Stimulated activated CD8-positive, alpha-beta memory T cell treated with anti-CD3 and anti-CD28 coated beads, Interleukin-15, amount 100 ng/mL, for 1 hour (primary cell): Measurements from ENCODE around the gene CDYL2.
"Not testable (repeated sequence)": the region's sequence is repeated elsewhere in the genome, so short reads cannot be mapped to it uniquely, and the experiment has no call there.

Source experiments
- DNase-seq: peaks from one replicate; pipeline ENCODE4 v3.0.0-alpha.2; 2020; ENCODE audit warnings: low read depth

CDYL2 gene

DNA sequence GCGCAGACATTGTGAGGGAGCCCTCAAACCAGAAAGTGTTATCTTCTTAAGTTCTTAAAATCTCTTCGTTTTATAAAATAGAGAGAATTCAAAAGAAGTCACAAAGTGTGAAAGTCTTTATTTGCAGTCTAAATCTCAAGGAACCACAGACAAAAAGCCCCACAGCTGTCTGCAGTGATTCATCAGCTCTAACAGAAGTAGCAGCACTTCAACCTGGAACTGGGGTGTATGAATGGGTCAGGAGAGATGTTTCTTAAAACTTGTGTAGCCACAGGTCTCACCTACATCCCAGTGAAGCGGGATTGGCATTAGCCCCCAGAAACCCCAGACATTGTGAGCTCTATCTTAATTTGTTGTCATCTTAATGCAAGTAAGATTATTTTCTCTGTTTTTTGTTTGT lies 61.1 kb downstream of the CDYL2 start:
- DNase-seq, result no peak

DNA sequence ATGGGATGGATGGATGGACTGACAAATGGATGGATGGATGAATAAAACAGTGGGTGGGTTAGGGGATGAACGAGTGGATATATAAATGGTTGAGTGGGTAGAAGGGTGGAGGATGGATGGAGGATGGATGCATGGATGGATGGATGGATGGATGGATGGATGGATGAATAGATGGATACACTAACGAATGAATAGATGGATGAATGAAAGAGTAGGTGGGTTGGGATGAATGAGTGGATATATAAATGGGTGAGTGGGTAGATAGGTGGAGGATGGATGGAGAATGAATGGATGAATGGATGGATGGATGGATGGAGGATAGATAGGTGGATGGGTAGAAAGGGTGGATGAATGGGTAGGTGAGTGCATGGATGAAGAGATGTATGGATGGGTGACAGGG lies 62.1 kb downstream of the CDYL2 start:
- no peak for DNase-seq

DNA sequence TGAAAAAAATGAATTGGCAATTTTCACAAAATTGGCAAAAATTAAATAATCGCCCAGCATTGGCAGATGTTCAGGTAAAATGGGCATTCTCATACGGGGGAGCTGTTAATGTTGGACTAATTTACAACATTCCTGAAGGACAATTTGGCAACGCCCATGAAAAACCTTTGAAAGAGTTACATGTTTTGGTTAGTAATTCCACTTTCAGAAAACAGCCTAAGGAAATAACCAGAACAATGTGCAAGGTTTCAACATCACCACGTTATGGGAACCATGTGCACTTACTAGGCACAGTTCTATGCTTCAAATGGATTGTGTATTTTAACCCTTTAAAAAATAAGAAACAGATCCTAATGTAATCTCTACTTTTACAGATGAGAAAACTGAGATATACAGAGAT lies 62.7 kb downstream of the CDYL2 start:
- no peak for DNase-seq

DNA sequence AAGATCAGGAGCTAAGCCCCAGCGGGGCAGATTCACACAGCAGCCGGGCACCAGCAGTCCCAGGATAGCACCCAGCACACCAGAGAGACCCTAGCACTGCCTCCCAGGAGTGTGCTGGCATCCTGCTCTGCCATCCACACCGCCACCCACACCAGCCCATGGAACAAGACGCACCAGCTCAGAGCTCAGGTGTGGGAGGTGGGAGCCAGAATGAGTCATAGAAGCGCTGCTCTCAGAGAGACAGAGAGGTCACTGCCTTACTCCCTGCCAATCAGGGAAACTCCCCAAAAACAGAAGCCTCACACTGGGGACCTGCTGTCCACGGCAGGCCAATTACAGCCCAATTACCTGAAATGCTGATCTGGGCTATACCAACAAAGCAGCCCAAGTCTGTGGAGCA lies 64.9 kb downstream of the CDYL2 start:
- DNase-seq, result no peak

DNA sequence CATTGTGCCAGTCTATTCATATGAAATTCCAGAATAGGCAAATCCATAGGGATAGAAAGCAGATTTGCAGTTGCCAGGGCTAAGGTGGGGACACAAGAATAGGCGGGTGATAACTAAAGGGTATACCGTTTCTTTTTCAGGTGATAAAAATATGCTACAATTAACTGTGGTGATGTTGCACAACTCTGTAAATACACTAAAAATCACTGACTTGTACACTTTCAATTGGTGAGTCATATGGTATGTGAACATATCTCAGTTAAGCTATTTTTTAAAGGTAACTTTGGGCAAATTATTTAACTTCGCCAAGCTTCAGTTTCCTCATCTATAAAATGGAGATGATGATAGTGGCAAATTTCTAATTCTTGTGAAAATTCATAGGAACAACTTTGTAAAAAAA lies 65.9 kb downstream of the CDYL2 start:
- no peak for DNase-seq

DNA sequence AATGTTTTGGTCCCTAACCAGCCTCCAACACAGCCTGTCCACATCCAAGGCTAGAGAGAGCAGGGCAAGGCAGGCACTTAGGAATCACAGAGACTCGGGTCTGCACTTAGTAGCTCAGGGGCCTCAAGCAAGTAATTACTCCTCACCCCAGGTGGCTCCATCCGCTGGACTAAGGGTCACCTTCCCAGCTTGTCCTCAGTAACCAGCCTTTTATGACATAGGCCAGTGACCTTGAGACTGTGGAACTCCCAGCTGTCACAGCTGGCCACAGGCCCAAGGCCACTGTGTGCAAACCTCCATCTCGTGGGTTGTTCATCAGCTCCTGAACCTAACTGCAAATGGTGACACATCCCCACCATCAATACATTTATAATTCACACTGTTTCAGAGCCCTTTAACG lies 68.6 kb downstream of the CDYL2 start:
- no peak for DNase-seq

DNA sequence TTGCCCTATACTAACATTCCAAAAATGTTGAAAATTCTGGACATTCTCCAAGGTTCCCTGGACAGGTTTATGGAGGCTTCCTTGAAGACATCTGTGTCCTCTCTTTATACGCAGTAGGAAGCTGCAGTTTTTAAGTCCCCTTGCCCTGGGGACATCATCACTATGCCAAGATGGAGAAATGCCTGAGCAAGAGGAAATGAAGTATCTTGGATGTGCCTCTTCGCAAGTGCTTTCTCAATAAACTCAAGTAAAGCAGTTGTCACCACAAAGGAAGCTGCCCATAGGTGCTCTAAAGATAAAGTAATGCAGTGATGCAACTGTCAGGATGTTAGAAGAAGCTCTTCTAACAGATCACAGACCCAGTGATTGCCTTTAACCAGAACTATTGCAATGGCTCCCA lies 71.0 kb downstream of the CDYL2 start:
- no peak for DNase-seq

DNA sequence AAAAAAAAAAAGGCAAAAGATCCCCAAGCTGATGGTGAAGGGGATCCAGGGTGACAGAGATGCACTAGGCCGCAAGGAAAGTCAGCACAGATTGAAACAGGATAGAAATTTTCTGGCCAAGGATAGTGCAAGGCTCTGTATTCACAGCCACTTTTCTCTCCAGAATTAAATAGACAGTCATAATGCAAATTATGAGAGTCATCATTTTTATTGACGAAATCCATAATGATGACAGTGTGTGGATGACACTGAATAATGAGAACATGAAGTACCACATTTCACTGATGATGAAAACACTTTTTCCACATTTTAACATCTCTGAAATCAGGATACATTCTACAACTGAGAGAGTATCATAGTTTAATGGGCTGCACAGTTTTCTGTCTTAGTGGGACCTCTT lies 72.5 kb downstream of the CDYL2 start:
- DNase-seq, result no peak

DNA sequence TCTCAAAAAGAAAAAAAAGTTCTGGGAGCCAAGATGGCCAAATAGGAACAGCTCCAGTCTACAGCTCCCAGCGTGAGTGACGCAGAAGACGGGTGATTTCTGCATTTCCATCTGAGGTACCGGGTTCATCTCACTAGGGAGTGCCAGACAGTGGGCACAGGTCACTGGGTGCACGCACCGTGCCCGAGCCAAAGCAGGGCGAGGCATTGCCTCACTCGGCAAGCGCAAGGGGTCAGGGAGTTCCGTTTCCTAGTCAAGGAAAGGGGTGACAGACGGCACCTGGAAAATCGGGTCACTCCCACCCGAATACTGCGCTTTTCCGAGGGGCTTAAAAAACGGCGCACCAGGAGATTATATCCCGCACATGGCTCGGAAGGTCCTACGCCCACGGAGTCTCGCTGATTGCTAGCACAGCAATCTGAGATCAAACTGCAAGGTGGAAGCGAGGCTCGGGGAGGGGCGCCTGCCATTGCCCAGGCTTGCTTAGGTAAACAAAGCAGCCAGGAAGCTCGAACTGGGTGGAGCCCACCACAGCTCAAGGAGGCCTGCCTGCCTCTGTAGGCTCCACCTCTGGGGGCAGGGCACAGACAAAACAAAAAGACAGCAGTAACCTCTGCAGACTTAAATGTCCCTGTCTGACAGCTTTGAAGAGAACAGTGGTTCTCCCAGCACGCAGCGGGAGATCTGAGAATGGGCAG lies 77.2 kb downstream of the CDYL2 start:
- not testable (repeated sequence) for DNase-seq

DNA sequence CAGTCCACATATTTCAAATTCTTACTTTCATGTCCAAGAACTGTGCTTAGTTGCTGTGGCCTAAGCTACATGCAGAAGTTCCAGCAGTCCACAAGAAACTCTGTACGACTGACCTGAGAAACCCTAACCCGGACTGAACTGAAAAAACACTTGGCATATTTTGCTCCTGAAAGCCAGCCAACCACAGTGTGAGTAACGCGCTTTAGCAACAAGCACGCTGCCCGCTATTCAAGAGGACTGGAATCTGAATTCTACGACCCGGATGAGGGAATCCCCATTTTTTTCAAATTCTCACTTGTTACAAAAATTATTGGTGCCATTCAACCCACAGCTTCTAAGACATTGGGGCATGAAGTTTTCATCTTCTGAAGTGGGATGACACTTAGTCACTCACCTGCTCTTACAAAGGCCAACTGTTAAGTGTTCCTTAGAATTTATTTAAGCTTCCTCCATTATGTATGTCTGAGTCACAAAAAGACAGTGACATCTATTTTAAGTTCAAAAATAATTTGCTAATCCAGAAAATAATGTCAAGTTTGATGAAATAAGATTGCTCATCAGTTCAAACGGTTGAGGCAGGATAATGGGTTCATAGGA lies 78.7 kb downstream of the CDYL2 start:
- no peak for DNase-seq

DNA sequence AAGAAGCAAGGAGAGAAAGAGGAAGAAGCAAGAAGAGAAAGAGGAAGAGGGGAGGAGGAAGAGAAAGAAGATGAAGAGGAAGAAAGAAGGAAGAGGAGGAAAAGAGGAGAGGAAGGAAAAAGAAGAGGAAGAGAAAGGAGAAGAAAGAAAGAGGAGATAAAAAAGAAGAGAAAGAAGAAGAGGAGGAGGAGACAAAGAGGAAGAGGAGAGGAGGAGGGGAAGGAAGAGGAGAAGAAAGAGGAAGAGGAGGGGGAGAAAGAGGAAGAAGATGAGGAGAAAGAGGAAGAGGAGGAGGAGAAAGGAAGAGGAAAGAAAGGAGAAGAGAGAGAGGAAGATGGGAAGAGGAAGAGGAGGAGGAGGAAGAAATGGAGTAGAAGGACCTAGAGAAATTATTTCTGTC lies 80.4 kb downstream of the CDYL2 start:
- no peak for DNase-seq

DNA sequence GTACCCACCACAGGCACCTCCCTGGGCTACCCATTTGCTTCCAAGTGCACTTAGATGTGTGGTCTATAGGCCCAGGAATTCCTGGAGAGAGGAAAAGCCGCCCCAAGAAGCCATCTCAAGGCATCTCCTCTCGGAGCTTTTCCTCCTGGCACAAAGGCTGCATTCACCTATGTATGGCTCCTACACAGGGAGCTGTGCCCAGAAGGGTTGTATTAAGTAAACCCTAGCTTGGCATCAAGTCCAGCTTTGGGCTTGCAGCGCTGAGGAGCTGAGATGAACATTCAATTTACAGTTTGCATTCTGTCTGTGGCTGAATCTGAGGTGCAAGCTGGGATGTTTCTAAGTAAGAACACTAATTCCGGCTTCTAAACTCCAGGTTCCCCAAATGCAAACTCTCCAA lies 81.3 kb downstream of the CDYL2 start:
- DNase-seq, result no peak

DNA sequence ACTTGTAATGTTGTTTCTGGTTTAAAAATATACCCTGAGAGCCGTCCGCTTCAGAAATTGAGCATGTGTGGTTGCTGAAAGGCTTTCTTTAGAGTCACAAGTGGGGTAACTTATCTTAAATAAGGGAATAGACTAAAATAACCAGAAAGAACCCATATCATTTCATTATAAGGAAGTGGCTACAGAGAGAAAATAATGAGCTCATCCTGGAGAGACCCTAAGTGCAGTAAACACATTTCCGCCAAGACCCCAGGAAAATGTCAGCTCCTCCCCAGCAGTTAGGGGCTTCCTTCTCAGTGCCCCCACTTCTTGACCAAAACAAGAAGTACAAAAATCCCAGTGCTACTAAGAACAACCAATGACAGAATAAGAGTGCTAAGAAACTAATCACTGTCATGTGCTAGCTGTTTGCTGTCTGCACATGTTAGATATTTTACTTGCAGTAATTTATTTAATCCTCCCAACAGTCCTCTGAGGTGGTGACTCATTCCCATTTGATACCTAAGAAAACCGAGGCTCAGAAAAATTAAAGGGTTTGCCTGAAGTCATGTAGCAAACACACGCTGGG lies 83.5 kb downstream of the CDYL2 start:
- no peak for DNase-seq

DNA sequence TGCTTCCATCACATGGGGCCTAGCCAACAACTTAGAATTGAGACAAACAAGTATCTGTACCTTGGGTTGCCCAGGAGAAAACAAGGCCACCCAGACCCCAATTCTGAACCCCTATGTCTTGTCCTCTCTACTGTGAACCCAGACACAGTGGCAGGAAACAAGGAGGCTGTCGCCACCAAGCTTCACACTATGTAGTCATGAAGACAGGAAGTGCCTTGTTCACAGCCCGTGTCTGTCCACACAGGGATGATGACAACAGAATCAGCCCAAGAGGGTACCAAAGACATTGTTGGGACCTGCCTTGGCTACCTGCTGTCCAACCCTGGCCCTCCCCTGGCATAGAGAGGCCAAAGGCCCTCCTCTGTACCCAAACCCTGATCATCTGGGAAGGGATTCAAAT lies 84.8 kb downstream of the CDYL2 start:
- DNase-seq, result no peak

DNA sequence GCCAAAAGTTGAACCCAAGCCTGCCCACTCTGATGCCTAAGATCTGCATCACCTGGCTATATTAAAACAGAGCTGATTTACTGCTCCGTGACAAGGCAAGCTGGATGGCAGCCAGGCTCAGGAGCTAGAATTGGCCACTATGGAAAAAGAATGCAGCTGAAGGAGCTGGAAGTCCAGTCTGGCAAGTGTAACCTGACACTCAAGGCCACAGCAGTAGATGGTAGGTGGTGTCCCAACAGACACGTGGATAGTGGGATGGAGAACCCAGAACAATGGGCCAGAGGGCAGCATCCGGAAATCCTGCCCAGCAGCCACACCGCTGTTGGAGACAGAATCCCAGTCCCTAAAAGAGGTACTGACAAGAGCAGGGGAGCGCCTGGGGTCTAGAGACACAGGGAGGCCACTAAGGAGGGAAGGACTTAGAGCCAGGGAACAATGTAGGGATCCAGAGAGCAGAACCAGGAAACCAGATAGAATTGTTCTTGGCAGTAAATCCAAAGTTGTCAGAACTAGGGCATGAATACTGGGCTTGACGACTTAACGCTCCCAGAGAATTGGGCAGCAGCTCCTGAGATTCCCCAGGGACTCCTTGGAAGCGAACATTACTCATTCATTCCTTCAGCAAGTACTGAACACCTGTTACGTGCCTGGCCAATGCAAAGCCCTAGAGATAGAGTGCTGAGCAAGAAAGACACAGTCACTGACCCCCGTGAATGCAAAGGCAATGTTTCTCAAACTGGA lies 85.7 kb downstream of the CDYL2 start:
- no peak for DNase-seq

DNA sequence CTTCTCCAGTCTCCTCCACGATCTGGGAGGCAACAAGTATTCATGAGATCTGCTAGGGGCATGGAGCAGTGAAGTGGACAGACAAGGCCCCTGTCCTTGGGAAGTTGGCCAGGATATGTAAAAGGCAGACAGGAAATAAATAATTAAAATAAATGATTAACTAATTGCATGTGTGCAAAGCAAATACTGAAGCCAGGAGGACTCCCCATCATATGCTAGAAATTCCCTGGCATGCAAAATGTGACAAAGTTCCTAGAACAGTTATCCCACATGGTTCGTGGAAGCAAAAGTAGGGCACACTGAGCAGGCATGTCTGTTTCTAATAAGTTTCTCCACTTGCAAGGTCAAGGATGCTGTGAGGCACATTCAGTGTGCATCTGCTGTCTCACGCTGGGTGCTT lies 86.8 kb downstream of the CDYL2 start:
- no peak for DNase-seq

DNA sequence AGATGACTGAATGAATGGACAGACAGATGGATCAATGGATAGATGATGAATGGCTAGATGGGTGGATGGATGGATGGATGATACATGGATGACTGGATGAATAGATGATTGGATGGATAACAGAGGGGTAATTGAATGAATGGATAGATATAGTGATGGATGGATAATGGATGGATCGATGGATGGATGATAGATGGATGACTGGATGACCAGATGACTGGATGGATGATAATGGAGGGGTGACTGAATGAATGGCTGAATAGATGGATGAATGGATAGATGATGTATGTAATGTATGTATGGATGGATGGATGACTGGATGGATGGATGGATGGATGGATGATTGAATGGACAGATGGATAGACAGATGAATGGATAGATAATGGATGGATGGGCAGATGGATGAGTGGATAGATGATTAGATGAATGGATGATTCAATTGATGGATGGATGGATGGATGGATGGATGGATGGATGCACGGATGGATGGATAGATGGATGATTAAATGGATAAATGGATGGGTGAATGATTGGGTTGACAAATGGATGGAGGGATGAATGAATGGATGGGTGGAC lies 87.7 kb downstream of the CDYL2 start:
- DNase-seq, result no peak

DNA sequence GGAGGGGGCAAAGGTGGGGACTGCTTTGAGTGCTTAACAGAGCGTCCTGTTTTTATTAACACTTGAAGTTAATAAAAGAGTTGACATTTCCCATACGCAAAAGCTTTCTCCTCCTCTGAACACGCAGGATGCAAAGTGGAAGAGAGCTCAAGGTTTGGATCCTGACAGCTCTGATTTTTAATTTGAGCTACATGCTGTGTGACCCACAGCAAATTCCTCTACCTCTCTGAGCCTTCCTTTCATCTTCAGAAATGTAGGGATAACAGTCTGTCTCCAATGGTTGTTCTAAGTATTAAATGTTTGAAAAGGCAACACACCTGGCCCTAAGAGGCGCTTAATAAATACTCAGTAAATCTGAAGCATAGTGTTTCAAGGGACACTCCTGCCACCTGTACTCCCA lies 93.0 kb downstream of the CDYL2 start:
- no peak for DNase-seq

DNA sequence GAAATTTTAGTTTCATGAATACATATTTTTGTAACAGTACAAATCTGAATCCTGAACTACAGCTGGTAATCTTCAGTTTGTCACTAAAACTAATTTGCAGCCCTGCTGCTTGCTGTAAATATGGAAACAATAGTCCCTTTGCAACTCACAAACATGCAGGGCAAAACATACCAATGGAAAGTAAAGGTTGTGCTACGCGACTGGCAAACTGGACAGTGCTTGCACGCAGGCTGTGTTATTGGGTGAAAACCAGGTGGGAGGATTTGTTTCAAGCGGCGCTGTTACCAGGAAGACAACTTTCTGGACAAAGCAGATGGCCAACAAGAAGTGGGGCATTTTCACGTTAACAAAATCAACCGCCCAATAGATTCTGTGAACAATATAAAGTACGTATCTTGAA lies 93.5 kb downstream of the CDYL2 start:
- DNase-seq, result no peak

DNA sequence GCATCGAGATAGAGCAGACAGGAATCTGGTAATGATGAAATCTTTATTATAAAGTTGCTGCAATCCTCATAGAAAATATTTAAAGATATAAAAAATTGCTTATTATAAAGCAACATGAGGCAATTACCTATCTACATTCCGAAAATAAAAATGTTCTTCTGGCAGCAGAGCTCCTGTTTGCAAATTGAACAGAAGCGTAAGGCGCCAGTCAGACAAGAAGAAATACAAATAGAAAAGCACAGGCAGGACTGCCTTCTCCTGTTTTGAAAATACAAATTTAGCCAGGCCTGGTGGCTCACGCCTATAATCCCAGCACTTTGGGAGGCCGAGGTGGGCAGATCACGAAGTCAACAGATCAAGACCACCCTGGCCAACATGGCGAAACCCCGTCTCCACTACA lies 95.6 kb downstream of the CDYL2 start:
- no peak for DNase-seq

DNA sequence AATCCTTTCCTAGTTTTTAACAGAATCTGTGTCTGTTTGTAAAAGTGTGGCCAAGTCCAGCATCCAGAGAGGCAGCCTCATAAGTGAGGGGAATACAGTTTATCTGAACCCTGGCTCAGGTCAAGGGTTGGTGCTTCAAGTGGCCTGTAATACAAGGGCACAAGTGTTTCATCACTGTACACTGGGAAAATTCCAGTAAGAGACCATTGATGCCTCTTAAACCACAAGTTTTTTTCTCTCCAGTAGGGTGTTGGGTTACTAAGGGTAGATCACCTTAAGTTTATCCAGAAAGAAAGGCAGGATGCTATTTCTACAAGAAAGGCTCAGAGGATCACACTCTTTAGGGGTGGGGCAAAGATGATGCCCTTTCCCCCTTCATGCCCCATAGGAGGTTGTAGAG lies 96.7 kb downstream of the CDYL2 start:
- no peak for DNase-seq

DNA sequence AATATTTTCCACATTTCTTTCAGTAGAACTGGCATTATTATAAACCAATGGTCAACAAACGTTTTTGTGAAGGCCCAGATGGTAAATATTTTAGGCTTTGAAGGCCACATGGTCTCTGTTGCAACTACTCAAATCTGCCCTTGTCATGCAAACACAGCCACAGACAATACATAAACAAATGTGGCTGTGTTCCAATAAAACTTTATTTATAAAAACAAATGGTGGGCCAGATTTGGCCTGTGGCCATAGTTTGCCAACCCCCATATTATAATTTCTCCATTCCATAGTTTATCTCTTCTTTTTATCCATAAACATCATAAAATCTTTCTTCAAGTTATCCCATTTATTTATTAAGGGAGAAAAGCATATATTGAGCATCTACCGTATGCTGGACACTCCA lies 98.8 kb downstream of the CDYL2 start:
- no peak for DNase-seq
